Neural progenitor cell (in vitro differentiated cells): ENCODE data around the gene LAMA2.

Source experiments
- EZH2 ChIP-seq: fragments of 200-600 bp; sonication (generic); IDR thresholded peaks from 2 replicates; pipeline ENCODE4 v1.6.1; 2017; ENCODE audit warnings: antibody characterized with exemption, mild to moderate bottlenecking, moderate library complexity
- EZH2phosphoT487 ChIP-seq: fragments of 200-600 bp; sonication (generic); IDR thresholded peaks from 2 replicates; pipeline ENCODE4 v1.6.1; 2017; ENCODE audit warnings: antibody characterized with exemption
- TF ChIP-seq, protein P1 (sequence below): fragments of 200-600 bp; sonication (generic); IDR thresholded peaks from 2 replicates; pipeline ENCODE4 v1.5.1; 2017; ENCODE audit warnings: antibody characterized with exemption, mild to moderate bottlenecking

GRCh38 chr6:129297592-129297991, 414.7 kb downstream of the LAMA2 start:
- TF ChIP-seq, protein P1, sequence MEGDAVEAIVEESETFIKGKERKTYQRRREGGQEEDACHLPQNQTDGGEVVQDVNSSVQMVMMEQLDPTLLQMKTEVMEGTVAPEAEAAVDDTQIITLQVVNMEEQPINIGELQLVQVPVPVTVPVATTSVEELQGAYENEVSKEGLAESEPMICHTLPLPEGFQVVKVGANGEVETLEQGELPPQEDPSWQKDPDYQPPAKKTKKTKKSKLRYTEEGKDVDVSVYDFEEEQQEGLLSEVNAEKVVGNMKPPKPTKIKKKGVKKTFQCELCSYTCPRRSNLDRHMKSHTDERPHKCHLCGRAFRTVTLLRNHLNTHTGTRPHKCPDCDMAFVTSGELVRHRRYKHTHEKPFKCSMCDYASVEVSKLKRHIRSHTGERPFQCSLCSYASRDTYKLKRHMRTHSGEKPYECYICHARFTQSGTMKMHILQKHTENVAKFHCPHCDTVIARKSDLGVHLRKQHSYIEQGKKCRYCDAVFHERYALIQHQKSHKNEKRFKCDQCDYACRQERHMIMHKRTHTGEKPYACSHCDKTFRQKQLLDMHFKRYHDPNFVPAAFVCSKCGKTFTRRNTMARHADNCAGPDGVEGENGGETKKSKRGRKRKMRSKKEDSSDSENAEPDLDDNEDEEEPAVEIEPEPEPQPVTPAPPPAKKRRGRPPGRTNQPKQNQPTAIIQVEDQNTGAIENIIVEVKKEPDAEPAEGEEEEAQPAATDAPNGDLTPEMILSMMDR: no peak
- no peak for TF ChIP-seq EZH2
- no peak for TF ChIP-seq EZH2phosphoT487
